Mesendoderm (in vitro differentiated cells): ENCODE measurements around the gene DEPDC1B.
"Not testable (repeated sequence)": the region's sequence is repeated elsewhere in the genome, so short reads cannot be mapped to it uniquely, and the experiment has no call there.

Source experiments
- DNase-seq: peaks from one replicate; pipeline ENCODE4 v3.0.0; 2013
- H2AK5ac ChIP-seq: 2 replicates; pipeline ENCODE4 v1.6.1; 2013; ENCODE audit warnings: low read length, inconsistent platforms
- H2BK120ac ChIP-seq: 2 replicates; pipeline ENCODE4 v1.6.1; 2013; ENCODE audit warnings: low read depth, mild to moderate bottlenecking, low read length, moderate library complexity, mixed read lengths
- H2BK15ac ChIP-seq: replicated peaks from 2 replicates; pipeline ENCODE4 v1.6.1; 2013; ENCODE audit warnings: low read depth, mild to moderate bottlenecking, moderate library complexity
- H2BK5ac ChIP-seq: 2 replicates; pipeline ENCODE4 v1.6.1; 2013; ENCODE audit warnings: low read length, inconsistent platforms
- H3K18ac ChIP-seq: 2 replicates; pipeline ENCODE4 v1.6.1; 2013; ENCODE audit warnings: mild to moderate bottlenecking, low read length, mixed read lengths
- H3K23ac ChIP-seq: one replicate; pipeline ENCODE4 v1.6.1; 2013; ENCODE audit warnings: low read length
- H3K27ac ChIP-seq: 2 replicates; pipeline ENCODE4 v1.5.1; 2013; ENCODE audit warnings: low read depth, mild to moderate bottlenecking, inconsistent platforms, low read length, moderate library complexity
- H3K27me3 ChIP-seq: 2 replicates; pipeline ENCODE4 v1.6.1; 2013; ENCODE audit warnings: low read length, control low read depth, mild to moderate bottlenecking, inconsistent platforms; ENCODE audit not compliant: insufficient read depth, poor library complexity
- H3K36me3 ChIP-seq: 2 replicates; pipeline ENCODE4 v1.6.1; 2013; ENCODE audit warnings: low read length, inconsistent platforms; ENCODE audit not compliant: control insufficient read depth, insufficient read depth
- H3K4ac ChIP-seq: one replicate; pipeline ENCODE4 v1.6.1; 2013; ENCODE audit warnings: low read depth, mild to moderate bottlenecking, low read length, moderate library complexity
- H3K4me1 ChIP-seq: 2 replicates; pipeline ENCODE4 v1.6.1; 2013; ENCODE audit warnings: low read depth, low read length, inconsistent platforms; ENCODE audit not compliant: control insufficient read depth
- H3K4me2 ChIP-seq: 2 replicates; pipeline ENCODE4 v1.6.1; 2013; ENCODE audit warnings: low read length
- H3K4me3 ChIP-seq: 2 replicates; pipeline ENCODE4 v1.5.1; 2013; ENCODE audit warnings: mild to moderate bottlenecking, low read length
- H3K56ac ChIP-seq: one replicate; pipeline ENCODE4 v1.6.1; 2013; ENCODE audit warnings: low read length
- H3K79me1 ChIP-seq: 2 replicates; pipeline ENCODE4 v1.6.1; 2013; ENCODE audit warnings: low read length, inconsistent platforms
- H3K79me2 ChIP-seq: 2 replicates; pipeline ENCODE4 v1.6.1; 2013; ENCODE audit warnings: mild to moderate bottlenecking, low read length; ENCODE audit not compliant: control insufficient read depth, insufficient read depth
- H3K9ac ChIP-seq: 2 replicates; pipeline ENCODE4 v1.6.1; 2013; ENCODE audit warnings: low read length, inconsistent platforms
- H4K5ac ChIP-seq: one replicate; pipeline ENCODE4 v1.6.1; 2013; ENCODE audit warnings: low read length
- H4K8ac ChIP-seq: one replicate; pipeline ENCODE4 v1.6.1; 2013; ENCODE audit warnings: low read depth, mild to moderate bottlenecking, control low read depth, low read length, moderate library complexity
- WGBS: extraction: QIAGEN DNeasy Blood & Tissue Kit; methylation state at CpG from one replicate; pipeline ENCODE4 v1.1.7; 2013; ENCODE audit warnings: low lambda C conversion rate, missing lambda C conversion rate; ENCODE audit not compliant: insufficient coverage; ENCODE audit errors: extremely low coverage; 5-methylcytosine and 5-hydroxymethylcytosine counted together

The DEPDC1B gene

GRCh38 chr5:60624875-60625274 lies 75.1 kb downstream of the DEPDC1B start:
- not testable (repeated sequence) for H2AK5ac ChIP-seq, H2BK120ac ChIP-seq, H3K56ac ChIP-seq, H3K4ac ChIP-seq, H3K27me3 ChIP-seq, H3K4me2 ChIP-seq, H3K36me3 ChIP-seq, H3K79me2 ChIP-seq, DNase-seq, H3K9ac ChIP-seq, H3K18ac ChIP-seq, H3K4me1 ChIP-seq, H4K5ac ChIP-seq, H3K27ac ChIP-seq, H3K23ac ChIP-seq, H4K8ac ChIP-seq, H3K4me3 ChIP-seq, H2BK15ac ChIP-seq, H3K79me1 ChIP-seq, H2BK5ac ChIP-seq
- no CpG with 5 or more reads among the region's 7 CpGs for WGBS

- H3K4ac ChIP-seq, H3K27ac ChIP-seq, H3K4me1 ChIP-seq, H3K4me3 ChIP-seq, H3K79me1 ChIP-seq, H3K56ac ChIP-seq, H3K4me2 ChIP-seq, H2BK120ac ChIP-seq, H3K23ac ChIP-seq, DNase-seq, H2AK5ac ChIP-seq, H3K9ac ChIP-seq, H3K27me3 ChIP-seq, H3K18ac ChIP-seq, H2BK15ac ChIP-seq, H4K8ac ChIP-seq, H3K36me3 ChIP-seq, H3K79me2 ChIP-seq, H4K5ac ChIP-seq, H2BK5ac ChIP-seq: not testable (repeated sequence)
- no CpG with 5 or more reads among the region's 3 CpGs for WGBS
These were observed 79.2 kb downstream of the DEPDC1B start for GRCh38 chr5:60620752-60621151.

- H2BK5ac ChIP-seq: no peak overlapping the region
- no peaks in the 10 kb centered on the region for H3K36me3 ChIP-seq
- no peaks in the 10 kb centered on the region for H3K4me1 ChIP-seq
- H2BK120ac ChIP-seq: no peak overlapping the region
- H2BK15ac ChIP-seq: no peak overlapping the region
- H3K4ac ChIP-seq: no peak overlapping the region
- H3K79me2 ChIP-seq: no peaks in the 10 kb centered on the region
- WGBS: no CpG with 5 or more reads among the region's 1 CpG
- H3K18ac ChIP-seq: no peak overlapping the region
- no peak overlapping the region for H4K8ac ChIP-seq
- H3K27ac ChIP-seq: no peak overlapping the region
- H3K4me3 ChIP-seq: no peak overlapping the region
- no peaks in the 10 kb centered on the region for H3K79me1 ChIP-seq
- no peak overlapping the region for H3K56ac ChIP-seq
- no peak overlapping the region for H3K23ac ChIP-seq
- no peak for DNase-seq
- H3K27me3 ChIP-seq: no peaks in the 10 kb centered on the region
- no peak overlapping the region for H3K4me2 ChIP-seq
- no peak overlapping the region for H3K9ac ChIP-seq
- H4K5ac ChIP-seq: no peak overlapping the region
- no peak overlapping the region for H2AK5ac ChIP-seq
These were observed 86.1 kb downstream of the DEPDC1B start for GRCh38 chr5:60613826-60614225.

GRCh38 chr5:60611099-60611740 lies 88.7 kb downstream of the DEPDC1B start:
- no peak for DNase-seq
- Histone ChIP-seq H3K27ac (no peak overlapping the region), H3K27me3 (no peaks in the 10 kb centered on the region), H3K4me3 (no peak overlapping the region), H2BK5ac (no peak overlapping the region), H3K9ac (no peak overlapping the region), H3K79me1 (peaks cover 2% of the 10 kb centered on the region), H3K4me1 (no peaks in the 10 kb centered on the region), H3K23ac (no peak overlapping the region), H3K4me2 (no peak overlapping the region), H4K5ac (no peak overlapping the region), H4K8ac (no peak overlapping the region), H2AK5ac (no peak overlapping the region), H2BK15ac (no peak overlapping the region), H2BK120ac (no peak overlapping the region), H3K4ac (no peak overlapping the region), H3K18ac (no peak overlapping the region), H3K56ac (no peak overlapping the region), H3K36me3 (no peaks in the 10 kb centered on the region), H3K79me2 (peaks cover 3% of the 10 kb centered on the region)

GRCh38 chr5:60604771-60605170 lies 95.2 kb downstream of the DEPDC1B start:
- Histone ChIP-seq H2BK5ac (no peak overlapping the region), H3K18ac (no peak overlapping the region), H3K9ac (no peak overlapping the region), H3K79me1 (peaks cover 6% of the 10 kb centered on the region), H3K27ac (no peak overlapping the region), H3K4me1 (no peaks in the 10 kb centered on the region), H3K23ac (no peak overlapping the region), H2AK5ac (no peak overlapping the region), H3K56ac (no peak overlapping the region), H3K4me3 (no peak overlapping the region), H4K8ac (no peak overlapping the region), H3K4ac (no peak overlapping the region), H2BK120ac (no peak overlapping the region), H3K4me2 (no peak overlapping the region), H4K5ac (no peak overlapping the region), H3K36me3 (no peaks in the 10 kb centered on the region), H2BK15ac (no peak overlapping the region), H3K79me2 (peaks cover 3% of the 10 kb centered on the region), H3K27me3 (no peaks in the 10 kb centered on the region)
- no CpG with 5 or more reads among the region's 1 CpG for WGBS
- no peak for DNase-seq

GRCh38 chr5:60598424-60598823 lies 101.5 kb downstream of the DEPDC1B start:
- no peaks in the 10 kb centered on the region for H3K27me3 ChIP-seq
- H4K8ac ChIP-seq: no peak overlapping the region
- no peak for DNase-seq
- H3K23ac ChIP-seq: no peak overlapping the region
- no peak overlapping the region for H2BK5ac ChIP-seq
- no peak overlapping the region for H3K56ac ChIP-seq
- no peak overlapping the region for H3K9ac ChIP-seq
- no CpG with 5 or more reads among the region's 4 CpGs for WGBS
- no peaks in the 10 kb centered on the region for H3K4me1 ChIP-seq
- no peak overlapping the region for H2BK120ac ChIP-seq
- no peaks in the 10 kb centered on the region for H3K79me2 ChIP-seq
- H3K27ac ChIP-seq: no peak overlapping the region
- no peak overlapping the region for H4K5ac ChIP-seq
- H3K36me3 ChIP-seq: no peaks in the 10 kb centered on the region
- H3K4ac ChIP-seq: no peak overlapping the region
- no peak overlapping the region for H2AK5ac ChIP-seq
- no peaks in the 10 kb centered on the region for H3K79me1 ChIP-seq
- no peak overlapping the region for H3K4me3 ChIP-seq
- no peak overlapping the region for H3K18ac ChIP-seq
- H3K4me2 ChIP-seq: no peak overlapping the region
- no peak overlapping the region for H2BK15ac ChIP-seq
